ENCODE measurements around the gene TEPSIN.

GRCh38 chr17:81260641-81261040, 21.8 kb upstream of the TEPSIN start:
- no peak for TF ChIP-seq POLR2AphosphoS5 (IDR thresholded peaks at IDR 0.05)
- no peak for TF ChIP-seq CTCF (IDR thresholded peaks at IDR 0.05)
- no peak for TF ChIP-seq POLR2A (IDR thresholded peaks at IDR 0.05; ENCODE audit: low read depth)

All from esophagus muscularis mucosa (tissue), 3 donors.